Suprapubic skin (tissue), 4 donors: ENCODE measurements around the gene CEP78. TPM values are rescaled to one million over a fixed set of nuclear protein-coding genes. Genes with fewer than 3 reads are reported as not detected.
A peak's percentile ranks its signal among the peaks of the same experiment; 100 is the strongest.

Experiments
- DNase-seq, 2 donors: peaks; one replicate each; pipeline ENCODE4 v3.0.0-alpha.2; 2019; ENCODE audit warnings: low spot score in 2 of 2
- H3K27ac ChIP-seq: fragments of 200-600 bp; sonication (generic); one replicate; pipeline ENCODE4 v1.5.1; 2019
- H3K27me3 ChIP-seq: fragments of 200-600 bp; sonication (generic); one replicate; pipeline ENCODE4 v1.5.1; 2019
- H3K36me3 ChIP-seq: fragments of 200-600 bp; sonication (generic); one replicate; pipeline ENCODE4 v1.5.1; 2019
- H3K4me1 ChIP-seq: fragments of 200-600 bp; sonication (generic); one replicate; pipeline ENCODE4 v1.5.1; 2019
- H3K4me3 ChIP-seq: fragments of 200-600 bp; sonication (generic); one replicate; pipeline ENCODE4 v1.5.1; 2019; ENCODE audit warnings: mild to moderate bottlenecking
- H3K9me3 ChIP-seq: fragments of 200-600 bp; sonication (generic); one replicate; pipeline ENCODE4 v1.5.1; 2019
- CTCF ChIP-seq, 2 donors: fragments of 200-600 bp in 1 of 2; fragments of 450-650 bp in 1 of 2; sonication (generic) in 1 of 2; IDR thresholded peaks; one replicate each; pipeline ENCODE4 v1.5.1; 2016 to 2019; ENCODE audit warnings: antibody characterized with exemption in 2 of 2, mild to moderate bottlenecking in 1 of 2, moderate library complexity in 1 of 2
- EP300 ChIP-seq: sonication (generic); formaldehyde crosslinking; IDR thresholded peaks from one replicate; pipeline ENCODE4 v1.6.1; 2017; ENCODE audit warnings: antibody characterized with exemption
- POLR2A ChIP-seq, 2 donors: fragments of 450-650 bp; IDR thresholded peaks; one replicate each; pipeline ENCODE4 v1.6.1; 2017; ENCODE audit warnings: antibody characterized with exemption in 2 of 2, mild to moderate bottlenecking in 2 of 2, moderate library complexity in 2 of 2
- POLR2AphosphoS5 ChIP-seq, 3 donors: sonication (generic); formaldehyde crosslinking; IDR thresholded peaks; one replicate each; pipeline ENCODE4 v1.6.1; 2017; ENCODE audit warnings: antibody characterized with exemption in 3 of 3
- WGBS: methylation state at CpG from one replicate; pipeline ENCODE4 v1.1.5; 2018; 5-methylcytosine and 5-hydroxymethylcytosine counted together
- total RNA-seq, 4 donors: library from RNA; depleted of rRNA; stranded (reverse); fragments of >200 nt; gene quantifications; one replicate each; pipeline ENCODE4 v1.1.0, GENCODE V29; 2016

CEP78 gene
- total RNA-seq, 4 donors from 2014 or later = 8.7 to 15.0 (median 11.7) TPM

GRCh38 chr9:78296893-78297671 is 61.2 kb downstream of the CEP78 start, which contains the start of gene PSAT1:
PSAT1 (plus strand) TSS chr9:78297125; CDS start chr9:78297211, 86 bp downstream.
- no peaks in the 10 kb centered on the region for H3K9me3 ChIP-seq
- H3K4me1 ChIP-seq = peaks cover 30% of the 10 kb centered on the region
- H3K27ac ChIP-seq = peak within 1 kb of the TSS; percentile 66
- TF ChIP-seq POLR2A (IDR thresholded peaks at IDR 0.05) (no peak), POLR2AphosphoS5 (IDR thresholded peaks at IDR 0.05) (no peak), CTCF (IDR thresholded peaks at IDR 0.05) (peak in 1 of 2 donors; percentile 19), EP300 (no peak)
- H3K27me3 ChIP-seq = peaks cover 30% of the 10 kb centered on the region
- peak; percentile 81 to 89 for DNase-seq
- H3K36me3 ChIP-seq = no peaks in the 10 kb centered on the region
- under 1% methylated on average over 37 of the region's 76 CpGs for WGBS
- peak within 1 kb of the TSS; percentile 55 for H3K4me3 ChIP-seq

DNA sequence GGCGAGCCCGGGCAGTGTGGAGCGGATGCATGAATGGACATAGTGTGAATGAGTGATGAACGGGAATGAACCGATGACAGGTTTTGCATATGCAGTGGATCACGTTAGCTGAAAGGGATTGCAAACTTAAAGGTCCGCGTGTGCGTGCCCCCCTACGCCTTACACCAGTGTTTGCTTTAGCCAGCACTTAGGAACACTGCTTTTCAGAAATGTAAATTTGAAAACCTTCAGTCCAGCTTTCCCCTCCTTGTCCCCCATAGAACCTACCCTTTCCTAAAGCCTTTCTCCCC is 61.7 kb downstream of the CEP78 start:
- WGBS = 2% methylated on average over 10 of the region's 10 CpGs
- H3K27ac ChIP-seq = no peak overlapping the region

DNA sequence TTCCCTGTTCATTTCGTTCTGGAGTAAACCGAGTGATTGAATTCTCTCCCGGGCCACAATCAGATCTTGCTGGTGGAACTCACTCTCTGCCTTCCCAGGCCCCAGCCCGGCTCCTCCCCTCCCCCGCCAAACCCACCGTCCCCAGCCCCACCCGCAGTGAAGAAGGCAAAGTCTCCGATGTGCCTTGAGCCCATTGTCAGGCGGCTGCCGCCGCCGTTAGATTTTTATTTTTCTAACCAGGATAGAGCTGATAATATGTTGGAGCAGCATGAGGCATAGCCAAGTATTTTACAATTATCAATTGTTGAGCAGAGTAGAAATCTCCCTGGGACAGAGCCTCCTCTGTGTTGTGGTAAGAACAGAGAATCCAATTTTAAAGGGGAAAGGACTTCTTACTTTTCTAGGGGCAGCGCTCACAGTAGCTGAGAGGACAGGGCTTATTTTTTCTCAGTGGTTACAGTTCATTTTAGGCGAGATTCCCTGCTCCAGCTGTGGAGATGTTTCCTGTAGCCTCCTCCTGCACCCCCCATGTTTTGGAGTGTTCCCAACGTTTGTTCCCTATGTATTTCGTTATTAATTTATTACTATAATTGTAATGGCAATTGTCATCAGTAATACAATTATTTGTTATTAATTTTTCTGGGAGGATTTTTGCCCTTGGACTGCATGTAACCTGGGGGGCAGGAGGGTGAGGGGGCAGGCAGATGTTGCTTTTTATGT is 62.3 kb downstream of the CEP78 start:
- 5% methylated on average over 16 of the region's 16 CpGs for WGBS
- H3K27ac ChIP-seq = no peak overlapping the region
- peak overlapping the region; percentile 55 for H3K4me3 ChIP-seq

More for the DNA sequence above, 61.7 kb downstream of the CEP78 start:
- Histone ChIP-seq H3K27me3 (peaks cover 30% of the 10 kb centered on the region), H3K4me3 (peak overlapping the region; percentile 55), H3K36me3 (no peaks in the 10 kb centered on the region), H3K4me1 (peaks cover 30% of the 10 kb centered on the region), H3K9me3 (no peaks in the 10 kb centered on the region)
- DNase-seq = no peak
- TF ChIP-seq POLR2A (IDR thresholded peaks at IDR 0.05) = no peak

GRCh38 chr9:78300209-78300608 is 64.3 kb downstream of the CEP78 start:
- no peak for TF ChIP-seq EP300
- no peaks in the 10 kb centered on the region for H3K9me3 ChIP-seq
- peaks cover 5% of the 10 kb centered on the region for H3K36me3 ChIP-seq
- H3K4me3 ChIP-seq = no peak overlapping the region
- WGBS = 98% methylated on average over 6 of the region's 6 CpGs
- H3K27me3 ChIP-seq = peaks cover 30% of the 10 kb centered on the region
- peaks cover 30% of the 10 kb centered on the region for H3K4me1 ChIP-seq
- no peak for DNase-seq
- no peak overlapping the region for H3K27ac ChIP-seq

More for the DNA sequence above, 62.3 kb downstream of the CEP78 start:
- peaks cover 30% of the 10 kb centered on the region for H3K27me3 ChIP-seq
- DNase-seq = no peak
- no peaks in the 10 kb centered on the region for H3K9me3 ChIP-seq
- TF ChIP-seq EP300 (no peak), CTCF (IDR thresholded peaks at IDR 0.05) (no peak)
- peaks cover 30% of the 10 kb centered on the region for H3K4me1 ChIP-seq
- no peaks in the 10 kb centered on the region for H3K36me3 ChIP-seq

DNA sequence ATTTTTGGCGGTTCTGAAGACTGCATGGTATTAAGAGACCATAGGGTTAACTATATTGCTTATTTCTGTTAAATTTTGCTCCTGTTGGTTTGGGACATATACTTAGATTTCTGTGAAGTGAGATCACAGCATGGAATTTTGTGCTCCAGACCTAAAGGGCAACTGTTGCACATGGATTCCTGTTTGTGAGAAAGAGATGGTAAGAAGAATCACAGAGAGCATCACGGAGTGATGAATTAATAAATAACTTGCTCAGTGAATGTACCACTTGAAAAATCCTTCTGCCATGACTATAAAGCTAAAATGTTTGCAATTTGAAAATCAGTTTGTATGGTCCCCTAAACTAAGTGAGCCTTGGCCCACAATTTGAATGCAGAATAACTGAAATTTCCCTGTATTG is 65.6 kb downstream of the CEP78 start:
- WGBS = 93% methylated on average over 2 of the region's 2 CpGs
- no peak for DNase-seq

More for the DNA sequence above, 65.6 kb downstream of the CEP78 start:
- Histone ChIP-seq H3K36me3 (peaks cover 9% of the 10 kb centered on the region), H3K4me1 (peaks cover 21% of the 10 kb centered on the region), H3K27ac (no peak overlapping the region), H3K4me3 (no peak overlapping the region), H3K9me3 (no peaks in the 10 kb centered on the region), H3K27me3 (peaks cover 30% of the 10 kb centered on the region)
- TF ChIP-seq POLR2A (IDR thresholded peaks at IDR 0.05) (no peak), CTCF (IDR thresholded peaks at IDR 0.05) (no peak), EP300 (no peak), POLR2AphosphoS5 (IDR thresholded peaks at IDR 0.05) (no peak)
